Cerebellar nuclear complex (tissue), 1 donor: ENCODE measurements around the gene SLC38A10.

Source experiments
- DNase-seq, 2 experiments: peaks; one replicate each; lab custom pipeline; 2025; lab: John Stamatoyannopoulos, UW

Gene SLC38A10

GRCh38 chr17:81298991-81299738, 4.1 kb upstream of the SLC38A10 start:
- DNase-seq, result no peak

DNA sequence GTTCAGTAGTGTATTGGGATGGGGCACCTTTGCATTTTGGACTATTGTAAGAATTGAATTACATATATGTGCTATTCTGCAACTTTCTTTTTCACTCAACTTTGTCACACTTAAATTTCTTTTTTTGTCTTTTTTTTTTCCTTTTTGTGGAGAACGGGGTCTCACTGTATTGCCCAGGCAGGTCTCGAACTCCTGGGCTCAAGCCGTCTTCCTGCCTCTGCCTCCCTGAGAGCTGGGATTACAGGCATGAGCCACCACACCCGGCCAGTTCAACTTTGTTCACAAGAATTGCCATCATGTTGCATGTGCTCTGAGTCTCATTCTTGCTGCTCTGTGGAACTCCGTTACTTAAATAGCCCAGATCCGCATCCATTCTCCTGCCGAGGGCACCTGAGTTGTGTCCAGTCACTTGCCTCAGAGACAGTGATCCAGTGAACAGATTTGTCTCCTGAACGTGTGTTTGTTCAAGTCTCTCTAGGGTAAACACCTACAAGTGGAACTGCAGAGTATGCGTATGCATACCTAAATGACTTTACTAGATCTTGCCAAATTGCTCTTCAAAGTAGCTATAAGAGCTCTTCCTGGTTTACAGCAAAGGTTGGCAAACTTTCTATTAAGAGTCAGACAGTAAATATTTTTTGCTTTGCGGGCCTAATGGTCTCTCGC, 3.4 kb upstream of the SLC38A10 start:
- DNase-seq, result no peak

DNA sequence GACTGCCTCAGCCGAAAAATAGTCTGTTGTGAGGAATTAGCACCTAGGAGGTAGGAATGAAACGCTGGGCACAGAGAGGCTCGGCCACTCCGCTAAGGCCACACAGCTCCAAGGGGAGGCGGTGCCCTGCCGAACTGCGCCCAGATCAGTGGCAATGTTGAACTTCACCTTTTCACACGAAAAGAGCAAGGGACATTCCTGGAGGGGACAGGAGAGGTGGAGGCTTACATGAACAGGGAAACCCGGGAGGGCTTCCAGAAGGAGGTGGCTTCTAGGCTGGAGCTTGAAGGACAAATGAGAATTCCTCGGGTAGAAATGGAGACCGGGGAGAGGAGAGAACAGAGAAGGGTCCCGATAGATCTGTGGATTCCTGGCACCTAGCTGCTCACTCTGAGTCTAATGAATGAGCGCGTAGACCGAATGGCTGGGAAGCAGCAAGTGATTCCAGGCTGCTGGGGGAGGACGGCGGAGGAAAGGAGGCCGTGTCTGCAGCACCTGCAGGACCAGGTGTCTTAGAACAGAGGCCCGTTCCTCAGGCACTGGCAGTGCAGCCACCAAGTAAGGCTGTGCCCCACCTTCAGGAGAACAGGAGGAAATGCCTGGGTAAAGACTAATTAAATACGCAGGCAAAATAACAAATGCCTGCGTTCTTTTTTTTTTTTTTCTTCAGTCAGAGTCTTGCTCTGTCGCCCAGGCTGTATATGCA, 722 bp upstream of the SLC38A10 start:
- peak in 1 of 2 experiments; percentile 38 for DNase-seq

GRCh38 chr17:81294512-81295030, 536 bp downstream of the SLC38A10 start:
- no peak for DNase-seq

DNA sequence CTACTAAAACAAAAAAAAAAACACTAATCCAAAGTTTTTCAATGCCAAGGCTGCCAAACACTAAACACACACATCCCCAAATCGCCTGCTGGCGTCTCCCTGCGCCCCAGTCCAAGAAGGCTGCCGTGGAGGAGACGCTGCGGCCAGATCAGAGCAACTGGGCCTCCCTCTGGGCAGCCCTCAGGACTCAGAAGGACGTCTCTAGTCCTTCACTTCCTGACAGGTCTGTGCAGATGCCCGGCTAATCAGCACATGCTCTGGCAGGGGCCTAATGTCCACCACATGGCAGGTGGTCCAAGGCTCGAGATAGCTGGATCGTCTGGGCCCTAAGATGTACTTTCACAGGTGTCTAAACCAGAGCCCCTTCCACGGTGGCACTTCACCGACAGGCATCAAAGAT, 2.7 kb downstream of the SLC38A10 start:
- DNase-seq, result no peak

- no peak for DNase-seq
These were observed 3.4 kb downstream of the SLC38A10 start for GRCh38 chr17:81291662-81292061.

DNA sequence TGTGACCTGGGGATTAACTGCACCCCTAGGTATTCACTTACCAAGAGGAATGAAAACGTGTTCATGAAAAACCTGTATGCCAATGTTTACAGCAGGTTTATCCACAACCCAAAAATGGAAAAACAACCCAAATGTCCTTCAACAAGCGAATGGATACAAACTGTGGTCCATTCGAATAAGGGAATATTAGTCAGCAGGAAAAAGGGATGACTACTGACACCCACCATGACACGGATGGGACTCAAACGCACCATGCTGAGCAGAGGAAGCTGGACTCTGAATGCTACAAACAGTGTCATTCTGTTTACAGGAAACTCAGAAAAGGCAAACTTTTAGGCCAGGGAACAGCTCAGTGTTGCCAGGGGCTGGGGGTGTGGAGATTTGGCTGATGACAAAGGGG, 4.9 kb downstream of the SLC38A10 start:
- no peak for DNase-seq

GRCh38 chr17:81289627-81290026, 5.5 kb downstream of the SLC38A10 start:
- DNase-seq, result no peak

GRCh38 chr17:81288715-81289114, 6.4 kb downstream of the SLC38A10 start:
- DNase-seq, result no peak

DNA sequence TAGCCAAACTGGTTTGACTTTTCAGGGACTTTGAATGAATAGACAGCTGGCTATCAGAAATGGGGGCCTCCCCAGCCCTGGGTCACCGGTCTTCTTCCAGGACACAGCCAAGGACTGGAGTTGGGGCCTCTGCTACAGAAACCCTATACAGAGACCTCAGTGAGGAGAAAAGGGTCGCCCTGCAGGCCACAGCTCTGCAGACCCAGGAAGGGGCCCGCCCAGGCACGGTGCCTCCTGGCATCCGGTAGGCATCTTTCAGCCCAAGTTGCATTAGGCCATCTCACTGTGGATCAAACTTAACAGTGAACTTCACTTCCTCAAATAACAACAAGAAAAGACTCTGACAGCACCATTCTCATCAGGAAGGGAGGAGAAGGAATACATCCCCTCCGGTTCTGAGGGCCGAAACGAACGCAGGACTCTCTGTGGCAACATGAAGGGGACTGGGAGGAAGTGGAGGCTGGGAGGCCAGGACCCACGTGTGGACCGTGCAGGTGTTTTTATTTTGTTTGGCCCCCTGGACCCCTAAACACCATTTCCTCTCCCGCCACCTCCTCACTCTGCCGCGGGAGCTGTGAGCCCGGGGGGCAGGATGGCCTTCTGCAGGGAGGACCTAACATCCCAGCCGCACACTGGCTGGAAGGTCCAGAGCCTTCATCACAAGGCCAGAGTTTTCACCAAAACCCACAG, 7.2 kb downstream of the SLC38A10 start:
- DNase-seq, result no peak

DNA sequence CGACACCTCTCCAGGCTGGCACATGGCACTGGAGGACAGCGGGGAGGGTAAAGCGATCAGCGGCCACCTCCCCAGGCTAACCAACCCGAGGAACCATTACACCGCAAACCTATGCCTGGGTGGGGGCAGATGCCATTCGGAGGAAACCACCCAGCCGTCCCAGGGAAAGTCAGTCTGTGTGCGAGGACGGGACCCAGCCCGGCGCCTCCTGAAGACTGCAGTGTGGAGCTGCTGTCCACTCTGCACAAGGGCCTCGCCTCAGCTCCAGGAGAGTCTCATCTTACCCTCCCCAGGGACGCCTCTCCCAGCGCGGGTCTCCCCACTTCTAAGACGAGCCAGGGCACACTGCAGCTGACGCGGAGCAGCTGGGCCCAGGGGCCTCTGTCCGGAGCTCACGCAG, 8.0 kb downstream of the SLC38A10 start:
- DNase-seq, result no peak

DNA sequence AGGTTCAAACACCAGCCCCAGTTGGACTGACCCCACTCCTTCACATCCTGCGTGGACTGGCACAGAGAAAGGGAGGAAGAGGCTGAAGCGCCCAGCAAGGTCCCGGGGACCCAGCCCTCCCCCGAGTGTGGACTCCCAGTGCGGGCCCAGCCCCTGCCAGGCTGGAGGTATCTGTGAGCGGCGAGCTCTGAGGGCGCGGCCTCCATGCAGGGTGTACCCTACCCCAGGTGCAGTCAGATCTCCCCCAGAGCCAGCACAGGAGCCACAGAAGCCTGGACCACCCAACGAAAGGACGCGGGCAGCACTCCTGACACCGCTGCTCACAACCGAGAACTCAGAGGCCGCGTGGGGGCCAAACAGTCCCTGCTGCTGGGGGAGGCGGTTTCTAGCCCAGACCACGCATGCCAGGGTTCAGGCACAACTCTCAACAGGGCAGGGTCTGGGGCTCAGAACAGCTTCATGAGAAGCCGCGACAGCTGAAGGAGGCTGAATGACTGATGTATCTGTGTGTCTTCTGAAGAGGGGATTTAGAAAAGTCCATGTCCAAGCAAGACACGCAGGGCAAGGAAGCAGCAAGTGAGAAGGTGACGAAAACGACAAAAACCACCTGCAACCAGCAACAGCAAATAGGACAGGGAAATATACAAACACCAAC, 8.5 kb downstream of the SLC38A10 start:
- no peak for DNase-seq

DNA sequence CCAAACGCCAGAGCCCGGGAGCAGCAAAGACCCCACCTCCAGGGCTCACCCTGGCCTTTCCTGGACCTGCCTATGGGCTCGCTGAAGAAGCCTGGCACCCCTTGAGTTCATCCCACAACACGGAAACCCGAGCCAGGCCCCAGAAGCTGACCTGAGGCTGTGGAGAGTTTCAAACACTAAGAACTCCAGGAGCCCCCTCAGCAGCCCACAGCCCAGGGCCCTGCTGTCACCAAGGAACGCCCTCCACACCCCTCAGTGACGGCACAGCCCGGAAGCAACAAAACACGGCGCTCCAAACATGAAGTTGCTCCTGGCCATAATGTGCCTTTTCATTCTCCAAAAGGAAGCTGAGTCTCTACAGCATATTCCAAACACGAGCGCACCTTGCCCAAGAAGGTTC, 9.2 kb downstream of the SLC38A10 start:
- DNase-seq, result no peak

DNA sequence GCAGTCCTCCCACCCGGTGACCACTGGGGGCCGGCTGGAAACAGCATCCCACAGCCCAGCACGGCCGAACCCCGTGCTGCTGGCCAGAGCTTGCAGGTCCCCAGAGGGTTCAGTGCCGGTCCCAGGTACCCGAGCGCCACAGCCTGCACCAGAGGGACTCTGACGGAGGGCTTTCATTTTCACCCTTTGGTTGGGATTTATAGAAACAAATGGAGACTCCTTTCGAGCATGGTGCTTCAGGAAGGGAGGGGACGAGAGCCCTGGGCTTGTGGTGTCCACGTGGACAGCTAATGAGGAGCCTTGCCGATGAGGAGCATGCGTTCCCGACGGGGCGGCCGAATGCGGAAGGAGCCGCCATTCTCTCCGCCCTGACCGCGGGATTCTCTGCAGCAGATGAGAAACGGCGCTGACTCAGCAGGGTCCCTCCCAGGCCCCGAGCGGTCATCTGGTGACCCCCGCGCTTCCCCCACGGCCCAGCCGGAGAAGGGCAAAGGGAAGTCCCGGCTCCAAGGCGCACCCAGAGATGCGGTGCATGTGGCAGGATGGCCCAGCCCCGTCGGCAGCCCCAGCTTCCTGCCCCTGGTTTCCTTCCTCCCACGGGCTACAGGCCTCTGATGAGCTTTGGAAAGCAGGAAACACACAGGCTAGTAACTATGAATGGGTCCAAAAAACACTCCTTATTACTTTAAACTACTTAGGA, 9.8 kb downstream of the SLC38A10 start:
- DNase-seq, result no peak

DNA sequence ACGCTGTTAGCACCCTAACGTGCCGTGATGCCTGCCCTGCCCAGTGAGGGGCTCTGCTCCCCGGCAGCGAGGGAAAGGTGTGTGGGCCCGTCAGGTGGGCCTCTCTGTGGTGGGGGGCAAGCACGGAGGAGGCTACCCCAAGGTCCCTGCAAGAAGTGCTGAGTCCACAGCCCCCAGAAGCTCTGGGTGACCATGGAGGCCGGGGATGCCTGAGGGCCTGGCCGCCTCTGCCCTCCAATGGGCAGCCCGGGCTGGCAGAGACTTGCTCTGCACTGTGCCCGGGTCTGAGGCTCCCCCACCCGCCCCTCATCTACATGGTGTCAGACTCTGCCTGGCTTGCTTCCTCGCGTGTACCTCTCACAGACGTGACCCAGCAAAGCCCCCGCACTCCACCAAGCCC, 12.2 kb downstream of the SLC38A10 start:
- DNase-seq, result no peak

GRCh38 chr17:81282141-81282540, 13.0 kb downstream of the SLC38A10 start:
- no peak for DNase-seq

GRCh38 chr17:81280571-81280970, 14.5 kb downstream of the SLC38A10 start:
- DNase-seq, result no peak

DNA sequence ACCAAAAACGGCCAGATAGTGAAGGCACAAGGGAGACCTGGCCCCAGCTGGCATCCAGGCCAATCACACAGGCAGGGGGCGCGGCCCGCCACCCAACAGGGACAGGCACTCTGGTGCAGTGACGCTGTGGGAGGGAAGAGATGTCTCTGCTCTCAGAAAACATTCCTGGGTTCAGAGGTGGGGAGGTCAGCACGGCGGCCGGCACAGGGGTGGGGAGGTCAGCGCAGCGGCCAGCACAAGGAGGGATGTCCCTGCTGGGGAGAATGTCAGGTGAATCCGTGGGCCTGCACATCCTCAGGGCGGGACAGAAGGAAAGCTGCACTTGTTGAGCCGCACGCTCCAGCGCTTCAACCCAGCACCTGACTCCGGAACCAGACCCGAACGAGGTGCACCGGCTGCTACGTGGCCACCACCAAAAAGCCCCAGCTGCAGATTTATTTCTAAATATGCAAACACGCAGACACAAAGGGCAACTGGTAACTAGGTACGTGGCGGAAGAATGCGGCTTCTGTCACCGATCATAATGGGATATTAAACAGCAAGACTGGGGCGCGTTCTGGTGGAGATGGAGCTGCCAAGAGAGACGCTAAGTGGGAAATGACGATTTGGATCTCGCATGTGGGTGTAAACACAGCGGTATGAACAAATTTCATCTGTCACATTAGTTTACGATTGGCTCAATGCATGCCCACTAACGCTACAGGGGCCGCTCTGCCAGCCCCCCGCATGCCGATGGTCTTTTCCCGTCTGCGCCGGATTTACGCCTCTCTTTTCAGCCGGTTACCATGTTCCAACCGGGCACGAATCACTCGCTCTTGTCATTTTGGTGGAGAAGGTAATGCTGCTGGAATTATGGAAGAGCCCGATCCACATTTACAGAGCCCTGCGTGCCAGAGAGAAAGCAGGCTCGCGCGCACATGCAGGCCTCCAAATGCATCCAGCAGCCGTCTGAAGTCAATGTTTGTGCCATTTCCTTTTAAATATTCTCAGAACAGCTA, 15.5 kb downstream of the SLC38A10 start:
- DNase-seq, result no peak

DNA sequence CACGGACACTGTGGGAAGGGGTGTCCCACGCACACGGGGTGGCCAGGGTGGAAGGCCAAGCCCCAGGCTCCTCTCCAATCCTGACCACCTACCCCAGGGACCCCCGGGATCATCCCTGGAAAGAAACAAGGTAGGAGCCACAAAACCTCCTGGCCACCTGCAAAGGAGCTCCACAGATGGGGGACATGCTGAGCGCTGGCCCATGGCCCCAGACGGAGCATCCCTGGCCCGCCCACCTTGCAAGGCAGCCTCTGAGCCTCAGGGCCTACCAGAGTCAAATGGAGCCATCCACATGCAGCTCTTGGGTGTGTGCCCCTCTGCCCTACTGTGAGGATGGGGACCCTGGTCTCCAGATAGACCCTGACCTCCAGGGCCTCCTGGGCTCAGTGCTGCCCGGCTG, 16.3 kb downstream of the SLC38A10 start:
- DNase-seq, result no peak
